Eye (tissue), 1 donor: ENCODE data around the gene TAPBP.
"Not testable (repeated sequence)": the region's sequence is repeated elsewhere in the genome, so short reads cannot be mapped to it uniquely, and the experiment has no call there.

Source experiments
- DNase-seq: peaks from one replicate; pipeline ENCODE4 v3.0.0-alpha.2; 2015

TAPBP gene

GRCh38 chr6:33295621-33296369, 18.1 kb downstream of the TAPBP start:
- DNase-seq: no peak

DNA sequence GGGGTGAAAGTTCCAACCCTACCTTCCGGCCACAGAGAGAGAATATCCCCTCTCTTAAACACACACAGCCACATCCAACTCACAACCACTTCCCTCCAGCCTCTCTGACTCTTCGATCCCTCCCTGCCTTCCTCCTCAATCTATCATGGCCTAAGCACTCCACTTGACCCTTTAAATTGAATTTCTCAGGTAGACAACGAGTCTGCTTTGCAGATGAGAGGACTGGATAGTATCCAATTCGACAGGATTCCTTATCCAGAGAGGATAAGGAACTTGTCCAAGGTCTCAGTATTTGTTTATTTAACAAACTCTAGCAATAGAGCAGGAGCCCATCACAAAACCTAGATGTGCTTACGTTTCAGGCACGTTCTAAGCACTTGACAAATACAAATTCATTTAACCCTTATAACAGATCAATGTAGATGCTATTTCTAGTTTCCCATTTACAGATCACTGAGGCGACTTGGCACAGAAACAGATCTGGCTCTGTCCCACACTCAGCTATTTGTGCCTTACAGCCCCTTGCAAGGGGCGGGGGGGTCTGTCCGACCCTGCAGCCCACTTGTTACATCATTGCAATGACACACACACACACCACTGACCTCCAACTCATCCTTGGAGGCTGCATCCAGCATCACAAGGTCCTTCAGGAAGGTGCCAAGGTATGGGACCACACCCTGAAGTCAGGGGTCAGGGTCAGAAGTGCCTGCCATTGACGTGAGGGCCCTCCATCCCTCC, 19.6 kb downstream of the TAPBP start:
- no peak for DNase-seq

GRCh38 chr6:33292996-33293682, 20.7 kb downstream of the TAPBP start:
- no peak for DNase-seq

DNA sequence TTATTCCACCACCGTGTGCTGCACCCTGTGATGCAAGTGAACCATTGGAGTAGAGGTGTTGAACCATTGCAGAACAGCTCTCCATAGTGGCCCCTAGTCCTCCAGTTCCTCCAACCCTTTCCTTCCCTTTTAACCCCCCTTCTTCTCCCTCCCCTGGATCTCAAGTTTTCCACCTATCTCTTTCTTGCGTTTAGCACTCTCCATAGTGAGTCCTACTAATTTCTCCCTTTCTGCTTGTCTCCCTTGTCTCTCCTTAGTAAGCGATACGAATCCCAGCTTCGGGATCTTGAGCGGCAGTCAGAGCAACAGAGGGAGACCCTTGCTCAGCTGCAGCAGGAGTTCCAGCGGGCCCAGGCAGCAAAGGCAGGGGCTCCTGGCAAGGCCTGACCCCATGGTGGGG, 23.4 kb downstream of the TAPBP start:
- no peak for DNase-seq

DNA sequence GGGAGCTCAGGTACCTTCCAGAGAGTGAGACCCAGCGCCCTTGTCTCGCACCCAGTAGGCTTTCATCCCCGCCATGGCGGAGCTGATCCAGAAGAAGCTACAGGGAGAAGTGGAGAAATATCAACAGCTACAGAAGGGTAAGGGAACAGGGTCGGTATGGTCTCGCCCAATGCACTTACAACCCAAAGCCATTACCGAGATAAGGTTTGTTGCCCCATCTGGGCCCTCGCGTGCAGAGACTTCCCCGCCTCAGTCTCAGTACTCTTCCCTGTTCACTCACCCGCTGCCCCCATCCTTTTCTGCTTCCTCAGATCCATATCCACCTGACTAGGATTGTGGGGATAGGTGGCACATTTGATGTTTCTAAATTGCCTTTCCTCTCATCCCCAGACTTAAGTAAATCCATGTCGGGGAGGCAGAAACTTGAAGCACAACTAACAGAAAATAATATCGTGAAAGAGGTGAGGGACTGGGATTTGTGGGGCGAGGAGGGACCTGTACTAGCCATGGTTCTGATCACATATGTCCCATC, 24.0 kb downstream of the TAPBP start:
- DNase-seq: no peak

GRCh38 chr6:33288921-33289783, 24.7 kb downstream of the TAPBP start, which contains the start of the genes PFDN6 and WDR46:
TSS of gene PFDN6 (plus strand) at chr6:33289601. CDS start at chr6:33289857, 256 bp downstream.
TSS of gene WDR46 (minus strand) at chr6:33289239. CDS start at chr6:33289170, 69 bp downstream.
- peak; percentile 98 for DNase-seq

DNA sequence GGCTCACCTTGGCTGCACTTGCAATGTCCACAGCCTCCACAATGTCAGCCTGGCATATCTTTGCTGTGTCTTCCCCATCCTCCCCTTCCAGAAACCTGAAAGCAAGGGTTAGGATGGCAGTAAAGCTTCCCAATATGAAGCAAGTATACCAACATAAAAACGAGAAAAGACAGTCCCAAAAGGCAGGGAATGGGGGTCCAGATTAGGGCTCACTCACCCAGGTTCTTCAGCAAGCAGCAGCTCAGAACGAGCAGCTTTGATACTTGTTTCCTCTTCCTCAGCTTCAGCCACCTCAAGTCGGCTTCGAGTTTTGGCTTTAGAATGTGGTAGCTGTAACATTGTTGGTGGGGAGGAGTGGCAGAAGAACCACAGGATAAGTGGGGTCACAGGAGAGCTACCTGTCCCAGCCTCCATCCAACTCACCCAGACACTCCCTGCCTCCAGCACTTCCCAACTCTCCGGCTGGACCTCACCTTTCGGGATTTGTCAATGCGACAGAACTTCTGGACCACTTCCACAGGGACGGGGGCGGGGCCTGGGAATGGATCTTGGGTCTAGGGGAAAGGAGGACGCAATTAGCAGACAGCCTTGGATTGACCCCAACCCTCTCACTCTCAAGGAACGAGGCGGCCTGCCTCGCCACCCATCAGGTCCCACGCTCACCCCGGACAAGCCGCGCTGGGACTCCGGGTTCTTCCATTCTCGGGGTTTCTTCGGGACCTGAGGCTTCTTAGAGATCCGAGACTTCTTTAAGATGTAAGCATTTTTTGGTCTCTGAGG, 25.5 kb downstream of the TAPBP start:
- no peak for DNase-seq

GRCh38 chr6:33286946-33287914, 26.6 kb downstream of the TAPBP start:
- DNase-seq: no peak

- not testable (repeated sequence) for DNase-seq
Observed at GRCh38 chr6:33285214-33285613, 28.7 kb downstream of the TAPBP start.

DNA sequence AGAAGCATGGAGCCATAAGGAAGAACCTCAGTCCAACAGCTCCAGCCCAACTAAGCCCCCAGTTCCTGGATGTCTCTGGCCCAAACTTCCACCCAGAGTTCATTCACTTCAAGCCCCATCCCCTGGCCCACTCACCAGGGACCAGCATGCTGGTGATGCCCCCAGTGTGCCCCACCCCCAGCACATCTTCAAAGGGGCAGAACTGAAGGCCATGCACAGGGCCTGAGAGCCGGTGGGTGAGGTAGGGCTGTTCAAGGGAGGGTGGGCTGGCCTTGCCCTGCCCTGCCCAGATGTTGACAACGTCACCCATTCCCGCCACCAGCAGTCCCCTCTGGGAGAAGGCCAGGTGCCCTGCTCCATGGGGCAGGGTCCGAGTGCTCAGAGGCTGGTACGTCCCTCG, 33.3 kb downstream of the TAPBP start:
- no peak for DNase-seq

DNA sequence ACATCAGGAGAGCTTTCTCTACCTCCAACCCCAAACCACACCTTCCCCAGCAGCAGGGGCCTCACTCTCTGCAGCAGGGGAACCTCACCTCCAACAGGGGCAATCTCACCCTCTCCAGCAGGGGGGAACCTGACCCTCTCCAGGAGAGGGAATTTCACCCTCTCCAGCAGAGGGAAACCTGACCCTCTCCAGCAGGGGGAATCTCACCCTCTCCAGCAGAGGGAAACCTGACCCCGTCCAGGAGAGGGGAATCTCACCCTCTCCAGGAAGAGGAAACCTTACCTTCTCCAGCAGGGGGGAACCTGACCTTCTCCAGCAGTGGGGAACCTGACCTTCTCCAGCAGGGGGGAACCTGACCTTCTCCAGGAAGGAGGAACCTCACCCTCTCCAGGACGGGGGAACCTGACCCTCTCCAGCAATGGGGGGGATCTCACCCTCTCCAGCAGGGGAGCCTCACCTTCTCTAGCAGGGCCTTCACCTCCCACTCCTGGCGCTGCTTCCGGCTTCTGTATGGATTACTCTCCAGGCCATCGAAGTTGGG, 33.8 kb downstream of the TAPBP start:
- DNase-seq: no peak

- DNase-seq: no peak
Observed at GRCh38 chr6:33279257-33279695, 34.6 kb downstream of the TAPBP start.

- no peak for DNase-seq
Observed at GRCh38 chr6:33278810-33279209, 35.1 kb downstream of the TAPBP start.

GRCh38 chr6:33278392-33278741, 35.5 kb downstream of the TAPBP start:
- no peak for DNase-seq

GRCh38 chr6:33277663-33278391, 36.1 kb downstream of the TAPBP start:
- no peak for DNase-seq

GRCh38 chr6:33276864-33277662, 36.8 kb downstream of the TAPBP start, which contains the start of gene B3GALT4:
TSS of gene B3GALT4 (plus strand) at chr6:33277123. CDS start at chr6:33277420, 297 bp downstream.
- DNase-seq: peak; percentile 89

DNA sequence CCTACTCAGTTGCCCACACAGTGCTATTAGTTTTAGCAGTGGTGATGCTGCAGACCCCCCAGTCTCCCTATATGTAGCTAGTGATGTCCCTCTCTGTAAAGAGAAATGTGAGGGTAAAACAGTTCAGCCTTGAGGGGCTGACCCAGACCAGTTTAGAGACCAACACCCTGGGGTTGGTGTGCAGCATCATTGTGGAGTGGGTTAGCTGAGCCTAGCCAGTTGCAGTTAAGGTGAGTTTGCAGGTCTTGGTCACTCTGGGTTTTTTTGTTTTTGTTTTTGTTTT, 37.4 kb downstream of the TAPBP start:
- DNase-seq: no peak

- not testable (repeated sequence) for DNase-seq
Observed at GRCh38 chr6:33275795-33276580, 37.9 kb downstream of the TAPBP start.
